Measurements from ENCODE around the gene TMED4.

DNA sequence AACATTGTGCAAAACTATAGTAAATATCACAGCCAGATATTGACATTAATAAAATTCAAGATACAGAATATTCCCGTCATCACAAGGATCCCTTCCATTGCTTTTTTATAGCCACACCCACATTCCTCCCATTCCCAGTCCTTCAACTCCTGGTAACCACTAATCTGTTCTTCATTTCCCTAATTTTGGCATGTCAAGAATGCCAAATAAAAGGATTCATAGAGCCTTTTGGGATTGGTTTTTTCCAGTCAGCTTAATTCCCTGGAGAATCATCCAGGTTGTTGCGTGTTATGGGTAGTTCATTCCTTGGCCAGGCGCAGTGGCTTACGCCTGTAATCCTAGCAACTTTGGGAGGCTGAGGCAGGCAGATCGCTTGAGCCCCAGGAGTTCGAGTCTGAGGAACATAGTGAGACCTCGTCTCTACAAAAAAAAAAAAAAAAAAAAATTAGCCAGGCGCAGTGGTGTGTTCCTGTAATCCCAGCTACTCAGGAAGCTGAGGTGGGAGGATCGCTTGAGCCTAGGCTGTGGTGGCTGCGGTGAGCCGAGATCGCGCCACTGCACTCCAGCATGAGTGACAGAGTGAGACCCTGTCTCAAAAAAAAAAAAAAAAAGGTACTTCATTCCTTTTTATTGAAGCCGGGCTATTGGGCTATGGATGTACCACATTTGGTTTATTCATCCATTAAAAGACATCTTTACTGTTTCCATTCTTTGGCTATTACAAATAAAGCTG, 27.1 kb upstream of the TMED4 start:
- TF ChIP-seq POLR2A (IDR thresholded peaks at IDR 0.05; ENCODE audit: low read length) (no peak), GATA1 (IDR thresholded peaks at IDR 0.05; ENCODE audit: low read depth, low read length) (no peak)

Measured in erythroblast (primary cell).